HEK293 (cell line): ENCODE results near the gene ERG.

Source experiments
- CTCF ChIA-PET: fragments of 350-600 bp; formaldehyde crosslinking; extraction: SDS; loops from one replicate; lab custom pipeline; 2021; ENCODE audit warnings: antibody characterized with exemption; lab: Yijun Ruan, JAX
- POLR2A ChIA-PET: fragments of 300-600 bp; formaldehyde crosslinking; extraction: SDS; loops from one replicate; lab custom pipeline; 2020; ENCODE audit warnings: antibody characterized with exemption, inconsistent platforms; lab: Yijun Ruan, JAX
- H3K27ac ChIP-seq: fragments of 200-500 bp; sonication (Bioruptor generic); 2 replicates; pipeline ENCODE4 v1.5.1; 2014; ENCODE audit warnings: low read depth, low read length, control low read depth, inconsistent platforms; ENCODE audit errors: extremely low read depth
- H3K36me3 ChIP-seq, 2 experiments: fragments of 200-500 bp in 1 of 2; sonication (Bioruptor generic) in 1 of 2; 1 replicate in 1 of 2; 2 replicates in 1 of 2; pipeline ENCODE4 v1.5.1; 2014 to 2017; ENCODE audit warnings: inconsistent platforms in 2 of 2, low read length in 2 of 2; ENCODE audit not compliant: control insufficient read depth in 2 of 2, insufficient read depth in 1 of 2
- H3K4me1 ChIP-seq: fragments of 200-500 bp; sonication (Bioruptor generic); 2 replicates; pipeline ENCODE4 v1.5.1; 2014; ENCODE audit warnings: mild to moderate bottlenecking, low read length, inconsistent platforms; ENCODE audit not compliant: control insufficient read depth, insufficient read depth
- H3K4me3 ChIP-seq: 2 replicates; pipeline ENCODE4 v1.5.1; 2011; ENCODE audit warnings: low read depth, mild to moderate bottlenecking, control low read depth, low read length, moderate library complexity
- H3K9me3 ChIP-seq: fragments of 200-500 bp; sonication (Bioruptor generic); 2 replicates; pipeline ENCODE4 v1.5.1; 2014; ENCODE audit warnings: low read depth, low read length, inconsistent platforms; ENCODE audit not compliant: control insufficient read depth, insufficient read depth
- GLIS1 ChIP-seq: fragments of 450-650 bp; formaldehyde crosslinking; IDR thresholded peaks from 2 replicates; pipeline ENCODE4 v1.5.1; 2016; ENCODE audit warnings: missing biosample characterization, missing genetic modification characterization
- KLF1 ChIP-seq: fragments of 450-650 bp; formaldehyde crosslinking; IDR thresholded peaks from 2 replicates; pipeline ENCODE4 v1.5.1; 2016; ENCODE audit warnings: missing biosample characterization, missing genetic modification characterization
- KLF9 ChIP-seq: fragments of 450-650 bp; formaldehyde crosslinking; IDR thresholded peaks from 2 replicates; pipeline ENCODE4 v1.5.1; 2016; ENCODE audit warnings: missing biosample characterization, missing genetic modification characterization, low read depth
- MYNN ChIP-seq: fragments of 450-650 bp; formaldehyde crosslinking; IDR thresholded peaks from 2 replicates; pipeline ENCODE4 v1.5.1; 2016; ENCODE audit warnings: missing biosample characterization, missing genetic modification characterization, borderline replicate concordance
- SETDB1 ChIP-seq: IDR thresholded peaks from one replicate; pipeline ENCODE4 v1.6.1; 2017; ENCODE audit warnings: mild to moderate bottlenecking, low read length, moderate library complexity, mixed read lengths; ENCODE audit not compliant: insufficient read length
- ZBTB1 ChIP-seq: fragments of 450-650 bp; formaldehyde crosslinking; IDR thresholded peaks from 2 replicates; pipeline ENCODE4 v1.5.1; 2016; ENCODE audit warnings: missing biosample characterization, missing genetic modification characterization
- ZNF311 ChIP-seq: fragments of 450-650 bp; formaldehyde crosslinking; IDR thresholded peaks from 2 replicates; pipeline ENCODE4 v1.5.1; 2017; ENCODE audit warnings: missing biosample characterization, missing genetic modification characterization, borderline replicate concordance
- ZNF394 ChIP-seq: fragments of 450-650 bp; formaldehyde crosslinking; IDR thresholded peaks from 2 replicates; pipeline ENCODE4 v1.5.1; 2016; ENCODE audit warnings: missing biosample characterization, missing genetic modification characterization, mild to moderate bottlenecking, moderate library complexity, borderline replicate concordance
- ZNF433 ChIP-seq: fragments of 450-650 bp; formaldehyde crosslinking; IDR thresholded peaks from 2 replicates; pipeline ENCODE4 v1.5.1; 2016; ENCODE audit warnings: missing biosample characterization, missing genetic modification characterization, low read depth
- ZNF561 ChIP-seq: fragments of 450-650 bp; IDR thresholded peaks from 2 replicates; pipeline ENCODE4 v1.5.1; 2018; ENCODE audit warnings: missing biosample characterization, missing genetic modification characterization, borderline replicate concordance
- ZNF585B ChIP-seq: fragments of 450-650 bp; formaldehyde crosslinking; IDR thresholded peaks from 2 replicates; pipeline ENCODE4 v1.5.1; 2016; ENCODE audit warnings: missing biosample characterization, missing genetic modification characterization
- ZNF610 ChIP-seq: fragments of 450-650 bp; formaldehyde crosslinking; IDR thresholded peaks from 2 replicates; pipeline ENCODE4 v1.5.1; 2016; ENCODE audit warnings: missing biosample characterization, missing genetic modification characterization, borderline replicate concordance
- ZNF768 ChIP-seq: fragments of 450-650 bp; formaldehyde crosslinking; IDR thresholded peaks from 2 replicates; pipeline ENCODE4 v1.5.1; 2018; ENCODE audit warnings: missing biosample characterization, mild to moderate bottlenecking, missing genetic modification characterization
- TF ChIP-seq, protein P1 (sequence below): fragments of 450-650 bp; formaldehyde crosslinking; IDR thresholded peaks from 2 replicates; pipeline ENCODE4 v1.5.1; 2016; ENCODE audit warnings: missing biosample characterization, missing genetic modification characterization
- TF ChIP-seq, protein P2 (sequence below): fragments of 450-650 bp; formaldehyde crosslinking; IDR thresholded peaks from 2 replicates; pipeline ENCODE4 v1.5.1; 2016; ENCODE audit warnings: missing biosample characterization, missing genetic modification characterization
- TF ChIP-seq, protein P3 (sequence below): fragments of 450-650 bp; formaldehyde crosslinking; IDR thresholded peaks from 2 replicates; pipeline ENCODE4; 2016; ENCODE audit warnings: missing biosample characterization, missing genetic modification characterization
- TF ChIP-seq, protein P4 (sequence below): fragments of 450-650 bp; formaldehyde crosslinking; IDR thresholded peaks from 2 replicates; pipeline ENCODE4 v1.5.0; 2017; ENCODE audit warnings: missing biosample characterization, missing genetic modification characterization, borderline replicate concordance
- TF ChIP-seq, protein P5 (sequence below): fragments of 450-650 bp; IDR thresholded peaks from 2 replicates; pipeline ENCODE4 v1.5.1; 2018; ENCODE audit warnings: missing biosample characterization, missing genetic modification characterization
- TF ChIP-seq, protein P6 (sequence below): fragments of 450-650 bp; formaldehyde crosslinking; IDR thresholded peaks from 2 replicates; pipeline ENCODE4 v1.5.1; 2016; ENCODE audit warnings: missing biosample characterization, missing genetic modification characterization

Gene ERG

DNA sequence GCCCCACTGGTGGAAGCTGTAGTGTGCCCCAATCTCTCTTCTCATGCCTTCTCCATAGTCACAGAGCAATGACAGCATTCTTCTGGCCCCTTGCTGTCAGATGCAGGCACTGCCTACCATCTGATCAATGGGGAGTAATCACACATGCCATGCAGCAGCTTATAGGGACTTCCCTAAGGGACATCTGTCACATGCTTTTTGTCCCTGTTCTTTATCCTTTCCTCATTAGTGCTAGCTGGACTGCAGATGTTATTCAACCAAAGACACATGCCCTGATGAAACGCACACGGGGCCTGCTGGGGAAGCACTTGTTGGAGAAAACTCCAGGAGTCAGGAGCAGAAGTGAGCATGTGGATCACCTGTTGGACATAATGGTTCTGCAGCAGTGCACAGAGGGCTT, 132.8 kb downstream of the ERG start (continued):
- TF ChIP-seq ZNF768 (tag by site-specific recombination): no peak
- TF ChIP-seq, all 188 proteins: peak for 2

DNA sequence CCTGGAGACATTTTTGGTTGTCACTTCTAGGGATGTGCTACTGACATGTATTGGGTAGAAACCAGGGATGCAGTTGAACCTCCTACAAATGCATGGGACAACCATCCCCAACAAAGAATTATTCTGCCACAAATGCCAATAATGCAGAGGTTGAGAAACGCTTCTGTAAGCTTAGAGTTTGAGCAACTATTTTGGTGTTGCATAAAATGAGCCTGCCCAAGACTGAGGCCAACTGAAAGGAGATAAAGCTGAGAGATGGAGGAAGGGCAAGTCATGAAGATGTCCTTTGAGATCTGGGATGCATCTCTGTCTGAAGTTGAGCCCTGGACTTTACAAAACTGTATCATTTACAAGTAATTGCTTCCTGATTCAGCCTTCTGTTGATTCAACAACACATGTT, 134.6 kb downstream of the ERG start:
- Histone ChIP-seq H3K4me3 (no peak overlapping the region), H3K4me1 (no peaks in the 10 kb centered on the region), H3K9me3 (no peaks in the 10 kb centered on the region), H3K36me3 (no peaks in the 10 kb centered on the region), H3K27ac (no peak overlapping the region)
- TF ChIP-seq ZNF311 (tag by site-specific recombination): no peak
- TF ChIP-seq ZBTB1: no peak
- TF ChIP-seq ZNF394 (tag by site-specific recombination): no peak
- no peak for TF ChIP-seq ZNF768 (tag by site-specific recombination)
- TF ChIP-seq, protein P1, sequence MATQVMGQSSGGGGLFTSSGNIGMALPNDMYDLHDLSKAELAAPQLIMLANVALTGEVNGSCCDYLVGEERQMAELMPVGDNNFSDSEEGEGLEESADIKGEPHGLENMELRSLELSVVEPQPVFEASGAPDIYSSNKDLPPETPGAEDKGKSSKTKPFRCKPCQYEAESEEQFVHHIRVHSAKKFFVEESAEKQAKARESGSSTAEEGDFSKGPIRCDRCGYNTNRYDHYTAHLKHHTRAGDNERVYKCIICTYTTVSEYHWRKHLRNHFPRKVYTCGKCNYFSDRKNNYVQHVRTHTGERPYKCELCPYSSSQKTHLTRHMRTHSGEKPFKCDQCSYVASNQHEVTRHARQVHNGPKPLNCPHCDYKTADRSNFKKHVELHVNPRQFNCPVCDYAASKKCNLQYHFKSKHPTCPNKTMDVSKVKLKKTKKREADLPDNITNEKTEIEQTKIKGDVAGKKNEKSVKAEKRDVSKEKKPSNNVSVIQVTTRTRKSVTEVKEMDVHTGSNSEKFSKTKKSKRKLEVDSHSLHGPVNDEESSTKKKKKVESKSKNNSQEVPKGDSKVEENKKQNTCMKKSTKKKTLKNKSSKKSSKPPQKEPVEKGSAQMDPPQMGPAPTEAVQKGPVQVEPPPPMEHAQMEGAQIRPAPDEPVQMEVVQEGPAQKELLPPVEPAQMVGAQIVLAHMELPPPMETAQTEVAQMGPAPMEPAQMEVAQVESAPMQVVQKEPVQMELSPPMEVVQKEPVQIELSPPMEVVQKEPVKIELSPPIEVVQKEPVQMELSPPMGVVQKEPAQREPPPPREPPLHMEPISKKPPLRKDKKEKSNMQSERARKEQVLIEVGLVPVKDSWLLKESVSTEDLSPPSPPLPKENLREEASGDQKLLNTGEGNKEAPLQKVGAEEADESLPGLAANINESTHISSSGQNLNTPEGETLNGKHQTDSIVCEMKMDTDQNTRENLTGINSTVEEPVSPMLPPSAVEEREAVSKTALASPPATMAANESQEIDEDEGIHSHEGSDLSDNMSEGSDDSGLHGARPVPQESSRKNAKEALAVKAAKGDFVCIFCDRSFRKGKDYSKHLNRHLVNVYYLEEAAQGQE (tag by site-specific recombination): no peak
- TF ChIP-seq, protein P2, sequence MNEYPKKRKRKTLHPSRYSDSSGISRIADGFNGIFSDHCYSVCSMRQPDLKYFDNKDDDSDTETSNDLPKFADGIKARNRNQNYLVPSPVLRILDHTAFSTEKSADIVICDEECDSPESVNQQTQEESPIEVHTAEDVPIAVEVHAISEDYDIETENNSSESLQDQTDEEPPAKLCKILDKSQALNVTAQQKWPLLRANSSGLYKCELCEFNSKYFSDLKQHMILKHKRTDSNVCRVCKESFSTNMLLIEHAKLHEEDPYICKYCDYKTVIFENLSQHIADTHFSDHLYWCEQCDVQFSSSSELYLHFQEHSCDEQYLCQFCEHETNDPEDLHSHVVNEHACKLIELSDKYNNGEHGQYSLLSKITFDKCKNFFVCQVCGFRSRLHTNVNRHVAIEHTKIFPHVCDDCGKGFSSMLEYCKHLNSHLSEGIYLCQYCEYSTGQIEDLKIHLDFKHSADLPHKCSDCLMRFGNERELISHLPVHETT (tag by site-specific recombination): no peak
- TF ChIP-seq, protein P3, sequence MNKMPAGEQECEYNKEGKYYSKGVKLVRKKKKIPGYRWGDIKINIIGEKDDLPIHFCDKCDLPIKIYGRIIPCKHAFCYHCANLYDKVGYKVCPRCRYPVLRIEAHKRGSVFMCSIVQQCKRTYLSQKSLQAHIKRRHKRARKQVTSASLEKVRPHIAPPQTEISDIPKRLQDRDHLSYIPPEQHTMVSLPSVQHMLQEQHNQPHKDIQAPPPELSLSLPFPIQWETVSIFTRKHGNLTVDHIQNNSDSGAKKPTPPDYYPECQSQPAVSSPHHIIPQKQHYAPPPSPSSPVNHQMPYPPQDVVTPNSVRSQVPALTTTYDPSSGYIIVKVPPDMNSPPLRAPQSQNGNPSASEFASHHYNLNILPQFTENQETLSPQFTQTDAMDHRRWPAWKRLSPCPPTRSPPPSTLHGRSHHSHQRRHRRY (tag by site-specific recombination): no peak
- TF ChIP-seq, protein P4, sequence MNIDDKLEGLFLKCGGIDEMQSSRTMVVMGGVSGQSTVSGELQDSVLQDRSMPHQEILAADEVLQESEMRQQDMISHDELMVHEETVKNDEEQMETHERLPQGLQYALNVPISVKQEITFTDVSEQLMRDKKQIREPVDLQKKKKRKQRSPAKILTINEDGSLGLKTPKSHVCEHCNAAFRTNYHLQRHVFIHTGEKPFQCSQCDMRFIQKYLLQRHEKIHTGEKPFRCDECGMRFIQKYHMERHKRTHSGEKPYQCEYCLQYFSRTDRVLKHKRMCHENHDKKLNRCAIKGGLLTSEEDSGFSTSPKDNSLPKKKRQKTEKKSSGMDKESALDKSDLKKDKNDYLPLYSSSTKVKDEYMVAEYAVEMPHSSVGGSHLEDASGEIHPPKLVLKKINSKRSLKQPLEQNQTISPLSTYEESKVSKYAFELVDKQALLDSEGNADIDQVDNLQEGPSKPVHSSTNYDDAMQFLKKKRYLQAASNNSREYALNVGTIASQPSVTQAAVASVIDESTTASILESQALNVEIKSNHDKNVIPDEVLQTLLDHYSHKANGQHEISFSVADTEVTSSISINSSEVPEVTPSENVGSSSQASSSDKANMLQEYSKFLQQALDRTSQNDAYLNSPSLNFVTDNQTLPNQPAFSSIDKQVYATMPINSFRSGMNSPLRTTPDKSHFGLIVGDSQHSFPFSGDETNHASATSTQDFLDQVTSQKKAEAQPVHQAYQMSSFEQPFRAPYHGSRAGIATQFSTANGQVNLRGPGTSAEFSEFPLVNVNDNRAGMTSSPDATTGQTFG (tag by site-specific recombination): no peak
- TF ChIP-seq ZNF610 (tag by site-specific recombination): no peak
- TF ChIP-seq GLIS1 (tag by site-specific recombination): no peak
- TF ChIP-seq ZNF585B: no peak
- TF ChIP-seq KLF9 (tag by site-specific recombination): no peak
- no peak for TF ChIP-seq MYNN (tag by site-specific recombination)
- no peak for TF ChIP-seq ZNF561 (tag by site-specific recombination)
- ChIA-PET POLR2A (no interaction called here), CTCF (interaction anchor here (0.9 kb wide), 1 partner anchor 11 kb away, joined by 4 read pairs; no protein-coding TSS in a partner anchor)

DNA sequence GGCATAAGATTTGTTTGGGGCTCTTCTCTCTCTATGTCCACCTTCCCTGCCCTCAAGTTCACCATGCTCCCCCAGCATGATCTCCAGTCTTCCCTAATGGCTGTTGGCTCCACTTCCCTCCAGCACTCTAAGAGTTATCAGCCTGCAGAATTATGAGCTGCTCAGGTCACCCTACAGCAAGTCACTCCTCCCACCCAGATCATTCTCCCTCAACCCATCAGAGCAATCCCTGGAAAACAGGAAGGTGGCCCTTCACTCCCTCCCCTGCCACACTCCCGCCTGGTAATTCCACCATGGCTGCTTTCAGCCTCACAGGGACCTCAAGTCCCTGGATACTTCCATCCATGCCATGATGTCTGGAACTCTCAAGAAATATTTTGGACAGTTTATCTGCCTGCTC, 137.0 kb downstream of the ERG start:
- TF ChIP-seq, protein P5, sequence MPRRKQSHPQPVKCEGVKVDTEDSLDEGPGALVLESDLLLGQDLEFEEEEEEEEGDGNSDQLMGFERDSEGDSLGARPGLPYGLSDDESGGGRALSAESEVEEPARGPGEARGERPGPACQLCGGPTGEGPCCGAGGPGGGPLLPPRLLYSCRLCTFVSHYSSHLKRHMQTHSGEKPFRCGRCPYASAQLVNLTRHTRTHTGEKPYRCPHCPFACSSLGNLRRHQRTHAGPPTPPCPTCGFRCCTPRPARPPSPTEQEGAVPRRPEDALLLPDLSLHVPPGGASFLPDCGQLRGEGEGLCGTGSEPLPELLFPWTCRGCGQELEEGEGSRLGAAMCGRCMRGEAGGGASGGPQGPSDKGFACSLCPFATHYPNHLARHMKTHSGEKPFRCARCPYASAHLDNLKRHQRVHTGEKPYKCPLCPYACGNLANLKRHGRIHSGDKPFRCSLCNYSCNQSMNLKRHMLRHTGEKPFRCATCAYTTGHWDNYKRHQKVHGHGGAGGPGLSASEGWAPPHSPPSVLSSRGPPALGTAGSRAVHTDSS (tag by site-specific recombination): no peak
- no peak for TF ChIP-seq SETDB1
- TF ChIP-seq KLF1 (tag by site-specific recombination): no peak
- TF ChIP-seq, protein P6, sequence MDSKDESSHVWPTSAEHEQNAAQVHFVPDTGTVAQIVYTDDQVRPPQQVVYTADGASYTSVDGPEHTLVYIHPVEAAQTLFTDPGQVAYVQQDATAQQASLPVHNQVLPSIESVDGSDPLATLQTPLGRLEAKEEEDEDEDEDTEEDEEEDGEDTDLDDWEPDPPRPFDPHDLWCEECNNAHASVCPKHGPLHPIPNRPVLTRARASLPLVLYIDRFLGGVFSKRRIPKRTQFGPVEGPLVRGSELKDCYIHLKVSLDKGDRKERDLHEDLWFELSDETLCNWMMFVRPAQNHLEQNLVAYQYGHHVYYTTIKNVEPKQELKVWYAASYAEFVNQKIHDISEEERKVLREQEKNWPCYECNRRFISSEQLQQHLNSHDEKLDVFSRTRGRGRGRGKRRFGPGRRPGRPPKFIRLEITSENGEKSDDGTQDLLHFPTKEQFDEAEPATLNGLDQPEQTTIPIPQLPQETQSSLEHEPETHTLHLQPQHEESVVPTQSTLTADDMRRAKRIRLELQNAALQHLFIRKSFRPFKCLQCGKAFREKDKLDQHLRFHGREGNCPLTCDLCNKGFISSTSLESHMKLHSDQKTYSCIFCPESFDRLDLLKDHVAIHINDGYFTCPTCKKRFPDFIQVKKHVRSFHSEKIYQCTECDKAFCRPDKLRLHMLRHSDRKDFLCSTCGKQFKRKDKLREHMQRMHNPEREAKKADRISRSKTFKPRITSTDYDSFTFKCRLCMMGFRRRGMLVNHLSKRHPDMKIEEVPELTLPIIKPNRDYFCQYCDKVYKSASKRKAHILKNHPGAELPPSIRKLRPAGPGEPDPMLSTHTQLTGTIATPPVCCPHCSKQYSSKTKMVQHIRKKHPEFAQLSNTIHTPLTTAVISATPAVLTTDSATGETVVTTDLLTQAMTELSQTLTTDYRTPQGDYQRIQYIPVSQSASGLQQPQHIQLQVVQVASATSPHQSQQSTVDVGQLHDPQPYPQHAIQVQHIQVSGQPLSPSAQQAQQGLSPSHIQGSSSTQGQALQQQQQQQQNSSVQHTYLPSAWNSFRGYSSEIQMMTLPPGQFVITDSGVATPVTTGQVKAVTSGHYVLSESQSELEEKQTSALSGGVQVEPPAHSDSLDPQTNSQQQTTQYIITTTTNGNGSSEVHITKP (tag by site-specific recombination): no peak
- no peak for TF ChIP-seq ZNF433 (tag by site-specific recombination)
- CTCF ChIA-PET: no interaction called here
- no peak overlapping the region for H3K27ac ChIP-seq
- POLR2A ChIA-PET: no interaction called here
- no peaks in the 10 kb centered on the region for H3K36me3 ChIP-seq
- H3K9me3 ChIP-seq: no peaks in the 10 kb centered on the region
- H3K4me1 ChIP-seq: no peaks in the 10 kb centered on the region
- no peak overlapping the region for H3K4me3 ChIP-seq
